Neutrophil (primary cell): ENCODE measurements around the gene PRRT1B.

ENCODE experiments used
- H3K27ac ChIP-seq: fragments of 200-600 bp; sonication (generic); 2 replicates; pipeline ENCODE4 v1.5.1; 2016; ENCODE audit warnings: mild to moderate bottlenecking, moderate library complexity
- H3K27me3 ChIP-seq: fragments of 200-600 bp; sonication (generic); 2 replicates; pipeline ENCODE4 v1.6.0; 2016; ENCODE audit warnings: mild to moderate bottlenecking
- H3K36me3 ChIP-seq: fragments of 200-600 bp; sonication (generic); 2 replicates; pipeline ENCODE4 v1.5.1; 2017
- H3K4me1 ChIP-seq, 2 experiments: fragments of 200-600 bp in 1 of 2; sonication (generic) in 1 of 2; 1 replicate in 1 of 2; 2 replicates in 1 of 2; pipeline versions ENCODE4 v1.5.1 to v1.6.1; 2013 to 2016; ENCODE audit warnings: low read depth in 1 of 2, low read length in 1 of 2, mild to moderate bottlenecking in 1 of 2, moderate library complexity in 1 of 2; ENCODE audit not compliant: control insufficient read depth in 1 of 2, insufficient read depth in 1 of 2
- H3K4me3 ChIP-seq, 2 experiments: fragments of 200-600 bp in 1 of 2; sonication (generic) in 1 of 2; 1 replicate in 1 of 2; 2 replicates in 1 of 2; pipeline ENCODE4 v1.5.1; 2013 to 2016; ENCODE audit warnings: low read depth in 1 of 2, low read length in 1 of 2, mild to moderate bottlenecking in 1 of 2, moderate library complexity in 1 of 2
- H3K9me3 ChIP-seq: fragments of 200-600 bp; sonication (generic); 2 replicates; pipeline ENCODE4 v1.5.1; 2016
- CTCF ChIP-seq: fragments of 200-600 bp; sonication (generic); IDR thresholded peaks from 2 replicates; pipeline ENCODE4 v1.5.1; 2016; ENCODE audit warnings: antibody characterized with exemption

The PRRT1B gene

GRCh38 chr9:131545003-131545785, at the start of gene PRRT1B:
Gene PRRT1B (plus strand): TSS chr9:131545523. CDS start chr9:131545616, 93 bp downstream.
- H3K27ac ChIP-seq, result no peak within 1 kb of the TSS
- H3K4me1 ChIP-seq, result no peaks in the 10 kb centered on the region
- no peaks in the 10 kb centered on the region for H3K36me3 ChIP-seq
- H3K27me3 ChIP-seq, result peaks cover 87% of the 10 kb centered on the region
- H3K9me3 ChIP-seq, result no peaks in the 10 kb centered on the region
- no peak within 1 kb of the TSS for H3K4me3 ChIP-seq
- TF ChIP-seq CTCF, result no peak

DNA sequence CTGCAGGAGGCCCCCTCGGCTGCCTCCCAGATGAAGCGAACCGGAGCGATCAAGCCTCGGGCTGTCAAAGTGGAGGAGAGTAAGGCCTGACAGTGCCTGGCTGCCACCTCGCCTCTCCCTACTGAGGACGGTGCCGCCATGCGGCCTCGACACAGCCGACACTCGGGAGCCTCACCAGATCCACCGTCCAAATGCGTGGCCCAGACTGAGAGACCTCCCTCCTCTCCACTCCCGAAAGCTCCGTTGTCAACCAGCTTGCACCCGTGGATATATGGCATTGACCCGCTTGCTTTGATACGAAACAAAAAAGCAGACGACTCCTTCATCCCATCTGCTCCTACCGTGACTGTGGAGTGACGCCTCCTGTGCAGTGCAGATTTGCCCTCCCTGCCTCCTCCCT, 49.5 kb upstream of the PRRT1B start:
- no peak for TF ChIP-seq CTCF
- no peaks in the 10 kb centered on the region for H3K4me1 ChIP-seq

GRCh38 chr9:131496844-131497405, 48.4 kb upstream of the PRRT1B start:
- H3K9me3 ChIP-seq, result no peaks in the 10 kb centered on the region
- peaks cover 0 to under 1% of the 10 kb centered on the region in 2 experiments for H3K4me1 ChIP-seq
- peaks cover 76% of the 10 kb centered on the region for H3K36me3 ChIP-seq
- no peak overlapping the region for H3K27ac ChIP-seq
- H3K27me3 ChIP-seq, result no peaks in the 10 kb centered on the region
- TF ChIP-seq CTCF, result no peak
- H3K4me3 ChIP-seq, result no peak overlapping the region

More for the DNA sequence above, 49.5 kb upstream of the PRRT1B start:
- Histone ChIP-seq H3K27me3 (no peaks in the 10 kb centered on the region), H3K27ac (no peak overlapping the region), H3K9me3 (no peaks in the 10 kb centered on the region), H3K4me3 (no peak overlapping the region), H3K36me3 (peaks cover 87% of the 10 kb centered on the region)

- peaks cover 52% of the 10 kb centered on the region for H3K36me3 ChIP-seq
- no peak overlapping the region for H3K27ac ChIP-seq
- H3K4me1 ChIP-seq, result peaks cover 15 to 19% of the 10 kb centered on the region in 2 experiments
- TF ChIP-seq CTCF, result no peak
- peaks cover 13% of the 10 kb centered on the region for H3K27me3 ChIP-seq
- H3K4me3 ChIP-seq, result no peak overlapping the region
- no peaks in the 10 kb centered on the region for H3K9me3 ChIP-seq
These were observed 46.0 kb upstream of the PRRT1B start for GRCh38 chr9:131499254-131499767.

DNA sequence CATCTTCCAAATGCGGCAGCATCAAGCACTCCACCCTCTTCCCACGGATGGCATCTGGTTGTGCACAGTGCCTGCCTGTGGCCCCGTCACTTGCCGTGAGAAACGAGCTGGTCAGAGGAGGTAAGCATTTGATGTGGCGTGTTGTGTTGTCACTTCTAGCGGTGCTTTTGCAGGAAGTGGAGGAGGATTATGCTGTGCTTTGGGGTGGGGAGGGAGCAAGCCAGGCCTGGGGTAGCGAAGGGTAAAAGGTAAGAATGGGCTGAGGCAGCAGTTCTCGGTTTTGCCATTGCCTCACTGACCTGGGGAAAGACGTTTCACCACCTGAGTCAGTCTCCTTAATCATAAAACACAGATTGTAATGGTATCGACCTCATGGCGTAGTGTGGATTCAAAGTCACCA, 44.9 kb upstream of the PRRT1B start:
- Histone ChIP-seq H3K27me3 (peaks cover 15% of the 10 kb centered on the region), H3K27ac (no peak overlapping the region), H3K36me3 (peaks cover 41% of the 10 kb centered on the region), H3K9me3 (no peaks in the 10 kb centered on the region), H3K4me1 (peaks cover 15 to 19% of the 10 kb centered on the region in 2 experiments), H3K4me3 (no peak overlapping the region)
- TF ChIP-seq CTCF, result no peak
